GM23338 (cell line): Measurements from ENCODE around the gene STK33. TPM values are rescaled to one million over a fixed set of nuclear protein-coding genes. Genes with fewer than 3 reads are reported as not detected.

Experiments used
- ATAC-seq: fragments of 200-7000 bp; cut with Tn5 transposase; 3 replicates; pipeline ENCODE4 v1.9.1; 2020
- DNase-seq: peaks from one replicate; pipeline ENCODE4 v3.0.0-alpha.2; 2015; ENCODE audit warnings: low spot score
- H2AFZ ChIP-seq: fragments of 200-600 bp; sonication (generic); 2 replicates; pipeline ENCODE4 v1.8.0; 2016; ENCODE audit warnings: antibody characterized with exemption, mild to moderate bottlenecking, moderate library complexity
- H3F3A ChIP-seq: fragments of 200-600 bp; sonication (generic); replicated peaks from 2 replicates; pipeline ENCODE4 v1.8.0; 2017; ENCODE audit warnings: antibody characterized with exemption, mixed run types, low read depth
- H3K27ac ChIP-seq: fragments of 200-600 bp; sonication (generic); 2 replicates; pipeline ENCODE4 v1.6.1; 2016; ENCODE audit warnings: low read depth
- H3K27me3 ChIP-seq: fragments of 200-600 bp; sonication (generic); 2 replicates; pipeline ENCODE4 v1.8.0; 2016; ENCODE audit warnings: mild to moderate bottlenecking, mixed run types, moderate library complexity; ENCODE audit not compliant: insufficient read depth
- H3K36me3 ChIP-seq: fragments of 200-600 bp; sonication (generic); 2 replicates; pipeline ENCODE4 v1.8.0; 2016; ENCODE audit warnings: mild to moderate bottlenecking; ENCODE audit not compliant: insufficient read depth
- H3K4me1 ChIP-seq: fragments of 200-600 bp; sonication (generic); 2 replicates; pipeline ENCODE4 v1.8.0; 2016; ENCODE audit warnings: mild to moderate bottlenecking, moderate library complexity; ENCODE audit not compliant: insufficient read depth
- H3K4me2 ChIP-seq: fragments of 200-600 bp; sonication (generic); 2 replicates; pipeline ENCODE4 v1.7.1; 2017; ENCODE audit warnings: mixed run types
- H3K4me3 ChIP-seq: fragments of 200-600 bp; sonication (generic); 2 replicates; pipeline ENCODE4 v1.6.1; 2016; ENCODE audit warnings: mixed run types
- H3K79me2 ChIP-seq: fragments of 200-600 bp; sonication (generic); replicated peaks from 2 replicates; pipeline ENCODE4 v1.8.0; 2017; ENCODE audit warnings: mild to moderate bottlenecking; ENCODE audit not compliant: insufficient read depth
- H3K9me2 ChIP-seq: fragments of 200-600 bp; sonication (generic); 2 replicates; pipeline ENCODE4 v1.8.0; 2017; ENCODE audit not compliant: insufficient read depth
- H4K20me1 ChIP-seq: fragments of 200-600 bp; sonication (generic); replicated peaks from 2 replicates; pipeline ENCODE4 v1.8.0; 2017; ENCODE audit warnings: mild to moderate bottlenecking; ENCODE audit not compliant: insufficient read depth
- H3K27ac Mint-ChIP-seq: 2 replicates; pipeline ENCODE4 v1.8.0; 2020; ENCODE audit warnings: inconsistent platforms, mild to moderate bottlenecking, moderate library complexity, mixed read lengths
- H3K27me3 Mint-ChIP-seq: 3 replicates; pipeline ENCODE4 v1.8.0; 2022; ENCODE audit warnings: low read depth, mild to moderate bottlenecking, moderate library complexity, mixed read lengths, inconsistent platforms; ENCODE audit not compliant: insufficient read depth, poor library complexity
- H3K36me3 Mint-ChIP-seq: 3 replicates; pipeline ENCODE4 v1.8.0; 2021; ENCODE audit warnings: low read depth, mild to moderate bottlenecking, inconsistent platforms, moderate library complexity, mixed read lengths
- H3K4me1 Mint-ChIP-seq: 3 replicates; pipeline ENCODE4 v1.8.0; 2020; ENCODE audit warnings: mild to moderate bottlenecking, inconsistent platforms, mixed read lengths
- H3K4me3 Mint-ChIP-seq: 3 replicates; pipeline ENCODE4 v1.8.0; 2021; ENCODE audit warnings: moderate library complexity, mild to moderate bottlenecking, inconsistent platforms, mixed read lengths
- H3K9me3 Mint-ChIP-seq: 3 replicates; pipeline ENCODE4 v1.8.0; 2020; ENCODE audit warnings: moderate library complexity, mild to moderate bottlenecking, inconsistent platforms, mixed read lengths
- EZH2 ChIP-seq: fragments of 200-600 bp; sonication (generic); IDR thresholded peaks from one replicate; pipeline ENCODE4 v1.8.0; 2017; ENCODE audit warnings: antibody characterized with exemption, mild to moderate bottlenecking, low read depth; ENCODE audit not compliant: unreplicated experiment
- EZH2phosphoT487 ChIP-seq: fragments of 200-600 bp; sonication (generic); IDR thresholded peaks from one replicate; pipeline ENCODE4 v1.8.1; 2018; ENCODE audit warnings: antibody characterized with exemption; ENCODE audit not compliant: unreplicated experiment
- STAT1 ChIP-seq: IDR thresholded peaks from one replicate; pipeline ENCODE4 v1.6.1; 2016; ENCODE audit warnings: antibody characterized with exemption; ENCODE audit not compliant: unreplicated experiment
- polyA plus RNA-seq: library from polyadenylated mRNA; unstranded; fragments of >200 nt; fragmentation: Nextera tagmentation; extraction: Ambion mirVana; gene quantifications from 2 replicates; pipeline ENCODE4 v1.2.1, GENCODE V29; 2016
- total RNA-seq: library from RNA; depleted of rRNA; stranded (reverse); fragments of >200 nt; shearing (Covaris generic); gene quantifications from 2 replicates; pipeline ENCODE4 v1.2.3, GENCODE V29; 2014
- TF ChIP-seq, protein P1 (sequence below): IDR thresholded peaks from 2 replicates; pipeline ENCODE4 v1.6.1; 2016; ENCODE audit warnings: antibody characterized with exemption
- TF ChIP-seq, protein P2 (sequence below), 2 experiments: fragments of 200-600 bp in 1 of 2; sonication (generic) in 1 of 2; conservative IDR thresholded peaks; 2 replicates each; pipeline versions ENCODE4 v1.5.1 to v1.6.1; 2016 to 2017; ENCODE audit warnings: antibody characterized with exemption in 2 of 2, low read depth in 2 of 2, mild to moderate bottlenecking in 2 of 2, moderate library complexity in 1 of 2
- TF ChIP-seq, protein P3 (sequence below): fragments of 250-450 bp; sonication (Bioruptor Pico); IDR thresholded peaks from 2 replicates; pipeline ENCODE4 v1.5.0; 2020; ENCODE audit warnings: mild to moderate bottlenecking, moderate library complexity

STK33 gene
- total and polyA plus RNA-seq, 2 experiments from 2014 or later = 17.2 to 18.2 TPM

GRCh38 chr11:8360086-8360828, 233.8 kb downstream of the STK33 start:
- Histone ChIP-seq H3K27me3 (no peaks in the 10 kb centered on the region), H4K20me1 (no peaks in the 10 kb centered on the region), H3K4me1 (no peaks in the 10 kb centered on the region), H3F3A (no peaks in the 10 kb centered on the region), H2AFZ (no peak overlapping the region), H3K27ac (no peak overlapping the region), H3K36me3 (no peaks in the 10 kb centered on the region), H3K4me3 (no peak overlapping the region), H3K79me2 (no peaks in the 10 kb centered on the region), H3K9me2 (no peaks in the 10 kb centered on the region), H3K4me2 (no peak overlapping the region)
- no peak; the same call in 2 of the 3 replicates for ATAC-seq
- H3K27ac Mint-ChIP-seq = 0 out of 2 replicates have a peak overlapping the region, but pooled peaks have one; percentile 37
- TF ChIP-seq, protein P1, sequence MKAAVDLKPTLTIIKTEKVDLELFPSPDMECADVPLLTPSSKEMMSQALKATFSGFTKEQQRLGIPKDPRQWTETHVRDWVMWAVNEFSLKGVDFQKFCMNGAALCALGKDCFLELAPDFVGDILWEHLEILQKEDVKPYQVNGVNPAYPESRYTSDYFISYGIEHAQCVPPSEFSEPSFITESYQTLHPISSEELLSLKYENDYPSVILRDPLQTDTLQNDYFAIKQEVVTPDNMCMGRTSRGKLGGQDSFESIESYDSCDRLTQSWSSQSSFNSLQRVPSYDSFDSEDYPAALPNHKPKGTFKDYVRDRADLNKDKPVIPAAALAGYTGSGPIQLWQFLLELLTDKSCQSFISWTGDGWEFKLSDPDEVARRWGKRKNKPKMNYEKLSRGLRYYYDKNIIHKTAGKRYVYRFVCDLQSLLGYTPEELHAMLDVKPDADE = no peak
- TF ChIP-seq, protein P2, sequence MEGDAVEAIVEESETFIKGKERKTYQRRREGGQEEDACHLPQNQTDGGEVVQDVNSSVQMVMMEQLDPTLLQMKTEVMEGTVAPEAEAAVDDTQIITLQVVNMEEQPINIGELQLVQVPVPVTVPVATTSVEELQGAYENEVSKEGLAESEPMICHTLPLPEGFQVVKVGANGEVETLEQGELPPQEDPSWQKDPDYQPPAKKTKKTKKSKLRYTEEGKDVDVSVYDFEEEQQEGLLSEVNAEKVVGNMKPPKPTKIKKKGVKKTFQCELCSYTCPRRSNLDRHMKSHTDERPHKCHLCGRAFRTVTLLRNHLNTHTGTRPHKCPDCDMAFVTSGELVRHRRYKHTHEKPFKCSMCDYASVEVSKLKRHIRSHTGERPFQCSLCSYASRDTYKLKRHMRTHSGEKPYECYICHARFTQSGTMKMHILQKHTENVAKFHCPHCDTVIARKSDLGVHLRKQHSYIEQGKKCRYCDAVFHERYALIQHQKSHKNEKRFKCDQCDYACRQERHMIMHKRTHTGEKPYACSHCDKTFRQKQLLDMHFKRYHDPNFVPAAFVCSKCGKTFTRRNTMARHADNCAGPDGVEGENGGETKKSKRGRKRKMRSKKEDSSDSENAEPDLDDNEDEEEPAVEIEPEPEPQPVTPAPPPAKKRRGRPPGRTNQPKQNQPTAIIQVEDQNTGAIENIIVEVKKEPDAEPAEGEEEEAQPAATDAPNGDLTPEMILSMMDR (conservative IDR thresholded peaks at IDR 0.05; ENCODE audit: low read depth in 2 of 2) = peak; percentile 32 to 55; a peak in 3 of 4 replicates
- no peak overlapping the region for H3K4me3 Mint-ChIP-seq
- H3K9me3 Mint-ChIP-seq = no peaks in the 10 kb centered on the region
- H3K4me1 Mint-ChIP-seq = peaks cover 8% of the 10 kb centered on the region; the same call in 1 of the 3 replicates
- DNase-seq = no peak
- H3K27me3 Mint-ChIP-seq = peaks cover 9% of the 10 kb centered on the region
- H3K36me3 Mint-ChIP-seq = no peaks in the 10 kb centered on the region

GRCh38 chr11:8359521-8359920, 234.5 kb downstream of the STK33 start:
- Histone ChIP-seq H3K9me2 (no peaks in the 10 kb centered on the region), H3K4me2 (no peak overlapping the region), H3K36me3 (no peaks in the 10 kb centered on the region), H3F3A (no peaks in the 10 kb centered on the region), H3K4me3 (no peak overlapping the region), H3K79me2 (no peaks in the 10 kb centered on the region), H3K4me1 (no peaks in the 10 kb centered on the region), H4K20me1 (no peaks in the 10 kb centered on the region), H2AFZ (no peak overlapping the region), H3K27ac (no peak overlapping the region), H3K27me3 (no peaks in the 10 kb centered on the region)
- H3K4me3 Mint-ChIP-seq = no peak overlapping the region
- peaks cover 11% of the 10 kb centered on the region; the same call in 2 of the 3 replicates for H3K4me1 Mint-ChIP-seq
- H3K36me3 Mint-ChIP-seq = no peaks in the 10 kb centered on the region
- no peaks in the 10 kb centered on the region for H3K9me3 Mint-ChIP-seq
- no peak overlapping the region for H3K27ac Mint-ChIP-seq
- ATAC-seq = no peak
- DNase-seq = no peak
- H3K27me3 Mint-ChIP-seq = peaks cover 9% of the 10 kb centered on the region
- TF ChIP-seq EZH2phosphoT487 (no peak), STAT1 (no peak), EZH2 (no peak)
- TF ChIP-seq, protein P2 (conservative IDR thresholded peaks at IDR 0.05; ENCODE audit: low read depth in 2 of 2) = no peak
- TF ChIP-seq, protein P1 = no peak
- TF ChIP-seq, protein P3, sequence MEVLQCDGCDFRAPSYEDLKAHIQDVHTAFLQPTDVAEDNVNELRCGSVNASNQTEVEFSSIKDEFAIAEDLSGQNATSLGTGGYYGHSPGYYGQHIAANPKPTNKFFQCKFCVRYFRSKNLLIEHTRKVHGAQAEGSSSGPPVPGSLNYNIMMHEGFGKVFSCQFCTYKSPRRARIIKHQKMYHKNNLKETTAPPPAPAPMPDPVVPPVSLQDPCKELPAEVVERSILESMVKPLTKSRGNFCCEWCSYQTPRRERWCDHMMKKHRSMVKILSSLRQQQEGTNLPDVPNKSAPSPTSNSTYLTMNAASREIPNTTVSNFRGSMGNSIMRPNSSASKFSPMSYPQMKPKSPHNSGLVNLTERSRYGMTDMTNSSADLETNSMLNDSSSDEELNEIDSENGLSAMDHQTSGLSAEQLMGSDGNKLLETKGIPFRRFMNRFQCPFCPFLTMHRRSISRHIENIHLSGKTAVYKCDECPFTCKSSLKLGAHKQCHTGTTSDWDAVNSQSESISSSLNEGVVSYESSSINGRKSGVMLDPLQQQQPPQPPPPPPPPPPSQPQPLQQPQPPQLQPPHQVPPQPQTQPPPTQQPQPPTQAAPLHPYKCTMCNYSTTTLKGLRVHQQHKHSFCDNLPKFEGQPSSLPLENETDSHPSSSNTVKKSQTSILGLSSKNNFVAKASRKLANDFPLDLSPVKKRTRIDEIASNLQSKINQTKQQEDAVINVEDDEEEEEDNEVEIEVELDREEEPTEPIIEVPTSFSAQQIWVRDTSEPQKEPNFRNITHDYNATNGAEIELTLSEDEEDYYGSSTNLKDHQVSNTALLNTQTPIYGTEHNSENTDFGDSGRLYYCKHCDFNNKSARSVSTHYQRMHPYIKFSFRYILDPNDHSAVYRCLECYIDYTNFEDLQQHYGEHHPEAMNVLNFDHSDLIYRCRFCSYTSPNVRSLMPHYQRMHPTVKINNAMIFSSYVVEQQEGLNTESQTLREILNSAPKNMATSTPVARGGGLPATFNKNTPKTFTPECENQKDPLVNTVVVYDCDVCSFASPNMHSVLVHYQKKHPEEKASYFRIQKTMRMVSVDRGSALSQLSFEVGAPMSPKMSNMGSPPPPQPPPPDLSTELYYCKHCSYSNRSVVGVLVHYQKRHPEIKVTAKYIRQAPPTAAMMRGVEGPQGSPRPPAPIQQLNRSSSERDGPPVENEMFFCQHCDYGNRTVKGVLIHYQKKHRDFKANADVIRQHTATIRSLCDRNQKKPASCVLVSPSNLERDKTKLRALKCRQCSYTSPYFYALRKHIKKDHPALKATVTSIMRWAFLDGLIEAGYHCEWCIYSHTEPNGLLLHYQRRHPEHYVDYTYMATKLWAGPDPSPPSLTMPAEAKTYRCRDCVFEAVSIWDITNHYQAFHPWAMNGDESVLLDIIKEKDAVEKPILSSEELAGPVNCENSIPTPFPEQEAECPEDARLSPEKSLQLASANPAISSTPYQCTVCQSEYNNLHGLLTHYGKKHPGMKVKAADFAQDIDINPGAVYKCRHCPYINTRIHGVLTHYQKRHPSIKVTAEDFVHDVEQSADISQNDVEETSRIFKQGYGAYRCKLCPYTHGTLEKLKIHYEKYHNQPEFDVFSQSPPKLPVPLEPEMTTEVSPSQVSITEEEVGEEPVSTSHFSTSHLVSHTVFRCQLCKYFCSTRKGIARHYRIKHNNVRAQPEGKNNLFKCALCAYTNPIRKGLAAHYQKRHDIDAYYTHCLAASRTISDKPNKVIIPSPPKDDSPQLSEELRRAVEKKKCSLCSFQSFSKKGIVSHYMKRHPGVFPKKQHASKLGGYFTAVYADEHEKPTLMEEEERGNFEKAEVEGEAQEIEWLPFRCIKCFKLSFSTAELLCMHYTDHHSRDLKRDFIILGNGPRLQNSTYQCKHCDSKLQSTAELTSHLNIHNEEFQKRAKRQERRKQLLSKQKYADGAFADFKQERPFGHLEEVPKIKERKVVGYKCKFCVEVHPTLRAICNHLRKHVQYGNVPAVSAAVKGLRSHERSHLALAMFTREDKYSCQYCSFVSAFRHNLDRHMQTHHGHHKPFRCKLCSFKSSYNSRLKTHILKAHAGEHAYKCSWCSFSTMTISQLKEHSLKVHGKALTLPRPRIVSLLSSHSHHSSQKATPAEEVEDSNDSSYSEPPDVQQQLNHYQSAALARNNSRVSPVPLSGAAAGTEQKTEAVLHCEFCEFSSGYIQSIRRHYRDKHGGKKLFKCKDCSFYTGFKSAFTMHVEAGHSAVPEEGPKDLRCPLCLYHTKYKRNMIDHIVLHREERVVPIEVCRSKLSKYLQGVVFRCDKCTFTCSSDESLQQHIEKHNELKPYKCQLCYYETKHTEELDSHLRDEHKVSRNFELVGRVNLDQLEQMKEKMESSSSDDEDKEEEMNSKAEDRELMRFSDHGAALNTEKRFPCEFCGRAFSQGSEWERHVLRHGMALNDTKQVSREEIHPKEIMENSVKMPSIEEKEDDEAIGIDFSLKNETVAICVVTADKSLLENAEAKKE (CRISPR knock-in tag) = no peak
